Measurements from ENCODE around the gene BAZ1A.

DNA sequence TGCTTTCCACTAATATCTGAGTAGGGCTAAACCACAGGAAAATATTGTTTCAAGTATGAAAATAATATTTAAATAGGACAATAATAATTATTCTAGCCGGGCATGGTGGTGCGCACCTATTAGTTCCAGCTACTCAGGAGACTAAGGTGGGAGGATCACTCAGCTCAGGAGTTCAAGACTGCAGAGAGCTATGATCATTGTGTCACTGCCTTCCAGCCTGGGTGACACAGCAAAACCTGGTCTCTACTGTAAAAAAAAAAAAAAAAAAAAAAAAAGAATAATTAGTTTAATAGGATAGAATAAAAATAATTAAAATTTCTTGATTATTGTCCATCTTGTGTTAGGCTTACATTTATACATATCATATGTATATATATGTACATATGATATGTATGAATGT is 38.5 kb upstream of the BAZ1A start:
- no peak for TF ChIP-seq CTCF (IDR thresholded peaks at IDR 0.05 in 4 of 5, conservative IDR thresholded peaks at IDR 0.05 in 1 of 5)
- no peak for TF ChIP-seq POLR2A (IDR thresholded peaks at IDR 0.05)
